Stomach (tissue), 9 donors: ENCODE measurements around the gene CCR7. TPM values are rescaled to one million over a fixed set of nuclear protein-coding genes. Genes with fewer than 3 reads are reported as not detected.

Source experiments
- DNase-seq, 2 donors: peaks; one replicate each; pipeline versions ENCODE4 v3.0.0 to v3.0.0-alpha.2; 2013 to 2019
- H3K27ac ChIP-seq, 5 donors: fragments of 200-600 bp in 4 of 5; sonication (generic) in 4 of 5; one replicate each; pipeline ENCODE4 v1.5.1; 2013 to 2019; ENCODE audit warnings: mild to moderate bottlenecking in 1 of 5, moderate library complexity in 1 of 5
- H3K27me3 ChIP-seq, 3 donors: fragments of 200-600 bp; sonication (generic); one replicate each; pipeline ENCODE4 v1.5.1; 2017 to 2019; ENCODE audit warnings: mixed run types in 1 of 3
- H3K36me3 ChIP-seq, 4 donors: fragments of 200-600 bp; sonication (generic); 1 replicate in 3 of 4; 2 replicates in 1 of 4; pipeline ENCODE4 v1.5.1; 2016 to 2019
- H3K4me1 ChIP-seq, 4 donors: fragments of 200-600 bp; sonication (generic); one replicate each; pipeline ENCODE4 v1.5.1; 2016 to 2019
- H3K4me3 ChIP-seq, 4 donors: fragments of 200-600 bp; sonication (generic) in 3 of 4; one replicate each; pipeline ENCODE4 v1.5.1; 2016 to 2019; ENCODE audit warnings: mild to moderate bottlenecking in 1 of 4
- H3K9me3 ChIP-seq, 4 donors: fragments of 200-600 bp; sonication (generic); one replicate each; pipeline ENCODE4 v1.5.1; 2016 to 2019
- EP300 ChIP-seq: sonication (generic); formaldehyde crosslinking; IDR thresholded peaks from one replicate; pipeline ENCODE4 v1.6.1; 2017; ENCODE audit warnings: antibody characterized with exemption
- POLR2A ChIP-seq, 4 donors: fragments of 450-650 bp; IDR thresholded peaks; one replicate each; pipeline ENCODE4 v1.6.1; 2016; ENCODE audit warnings: antibody characterized with exemption in 4 of 4, control low read depth in 2 of 4, mild to moderate bottlenecking in 1 of 4, moderate library complexity in 1 of 4
- POLR2AphosphoS5 ChIP-seq, 3 donors: sonication (generic); formaldehyde crosslinking; IDR thresholded peaks; one replicate each; pipeline ENCODE4 v1.6.1; 2016; ENCODE audit warnings: antibody characterized with exemption in 3 of 3
- WGBS, 5 donors: extraction: QIAGEN DNeasy Blood & Tissue Kit in 3 of 5; methylation state at CpG; one replicate each; pipeline versions ENCODE4 v1.1.5 to v1.1.7; 2013 to 2018; 5-methylcytosine and 5-hydroxymethylcytosine counted together
- intact Hi-C: fragments of 100-400 bp; cut with DNase I; formaldehyde crosslinking; loops from one replicate; pipeline ENCODE4 v1.15.1; 2023; ENCODE audit warnings: low total_unique reads
- polyA plus RNA-seq, 3 donors: library from polyadenylated mRNA; stranded (reverse); fragments of 200-250 nt; gene quantifications; one replicate each; pipeline ENCODE4 v1.2.3, GENCODE V29; 2013
- total RNA-seq, 5 donors: library from RNA; depleted of rRNA; stranded (reverse); fragments of >200 nt; gene quantifications; one replicate each; pipeline versions ENCODE4 v1.1.0 to v1.2.3, GENCODE V29; 2014 to 2016
- TF ChIP-seq, protein P1 (sequence below), 7 experiments: fragments of 450-650 bp in 4 of 7; fragments of 200-600 bp in 3 of 7; sonication (generic) in 3 of 7; IDR thresholded peaks; one replicate each; pipeline ENCODE4 v1.5.1; 2016 to 2019; ENCODE audit warnings: antibody characterized with exemption in 7 of 7, control low read depth in 2 of 7, mild to moderate bottlenecking in 1 of 7
- donor health status: healthy with polysubstance abuse.
- donor health status: Bipolar disorder and iron deficiency.
- donor health status: healthy.

The CCR7 gene
- total and polyA plus RNA-seq, 8 donors: 0.92 to 3.1 (median 1.4) TPM; not detected in 5

DNA sequence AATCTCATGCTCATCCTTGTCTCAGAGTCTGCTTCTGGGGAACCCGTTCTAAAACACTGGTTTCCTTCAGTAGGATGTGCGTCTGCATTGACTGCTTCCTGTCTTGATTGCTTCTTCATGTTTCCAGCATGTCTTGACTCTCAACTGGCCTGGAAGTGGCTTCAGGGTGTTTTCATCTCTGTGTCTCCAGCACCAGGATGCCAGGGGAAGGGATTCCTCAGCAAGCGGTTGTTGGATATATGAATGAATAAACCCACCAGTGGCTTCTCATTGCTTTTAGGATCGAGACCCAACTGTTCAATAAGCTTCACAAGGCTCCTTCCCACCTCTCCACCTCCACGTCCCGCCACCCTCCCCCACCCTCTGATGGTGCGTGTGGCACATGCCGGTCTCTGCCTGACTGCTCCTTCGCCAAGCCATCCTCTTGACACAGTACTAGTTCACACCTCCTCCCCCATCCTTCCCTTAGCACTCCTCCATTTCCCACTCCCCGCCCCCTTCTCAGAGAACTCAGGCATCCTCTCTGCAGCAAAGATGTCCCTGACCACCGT lies 49.7 kb downstream of the CCR7 start:
- H3K9me3 ChIP-seq: no peaks in the 10 kb centered on the region
- peaks cover 10 to 48% (median 13%) of the 10 kb centered on the region in 4 donors for H3K4me1 ChIP-seq
- H3K36me3 ChIP-seq: no peaks in the 10 kb centered on the region
- H3K27me3 ChIP-seq: no peaks in the 10 kb centered on the region
- intact Hi-C loops: no loop called here
- no peak for DNase-seq
- 69 to 84% (median 81%) methylated on average over 11 of the region's 11 CpGs for WGBS, 5 donors
- TF ChIP-seq, protein P1, sequence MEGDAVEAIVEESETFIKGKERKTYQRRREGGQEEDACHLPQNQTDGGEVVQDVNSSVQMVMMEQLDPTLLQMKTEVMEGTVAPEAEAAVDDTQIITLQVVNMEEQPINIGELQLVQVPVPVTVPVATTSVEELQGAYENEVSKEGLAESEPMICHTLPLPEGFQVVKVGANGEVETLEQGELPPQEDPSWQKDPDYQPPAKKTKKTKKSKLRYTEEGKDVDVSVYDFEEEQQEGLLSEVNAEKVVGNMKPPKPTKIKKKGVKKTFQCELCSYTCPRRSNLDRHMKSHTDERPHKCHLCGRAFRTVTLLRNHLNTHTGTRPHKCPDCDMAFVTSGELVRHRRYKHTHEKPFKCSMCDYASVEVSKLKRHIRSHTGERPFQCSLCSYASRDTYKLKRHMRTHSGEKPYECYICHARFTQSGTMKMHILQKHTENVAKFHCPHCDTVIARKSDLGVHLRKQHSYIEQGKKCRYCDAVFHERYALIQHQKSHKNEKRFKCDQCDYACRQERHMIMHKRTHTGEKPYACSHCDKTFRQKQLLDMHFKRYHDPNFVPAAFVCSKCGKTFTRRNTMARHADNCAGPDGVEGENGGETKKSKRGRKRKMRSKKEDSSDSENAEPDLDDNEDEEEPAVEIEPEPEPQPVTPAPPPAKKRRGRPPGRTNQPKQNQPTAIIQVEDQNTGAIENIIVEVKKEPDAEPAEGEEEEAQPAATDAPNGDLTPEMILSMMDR (IDR thresholded peaks at IDR 0.05): no peak
- TF ChIP-seq POLR2AphosphoS5 (IDR thresholded peaks at IDR 0.05) (no peak), EP300 (no peak), POLR2A (IDR thresholded peaks at IDR 0.05) (no peak)
- H3K27ac ChIP-seq: no peak overlapping the region
- H3K4me3 ChIP-seq: no peak overlapping the region

DNA sequence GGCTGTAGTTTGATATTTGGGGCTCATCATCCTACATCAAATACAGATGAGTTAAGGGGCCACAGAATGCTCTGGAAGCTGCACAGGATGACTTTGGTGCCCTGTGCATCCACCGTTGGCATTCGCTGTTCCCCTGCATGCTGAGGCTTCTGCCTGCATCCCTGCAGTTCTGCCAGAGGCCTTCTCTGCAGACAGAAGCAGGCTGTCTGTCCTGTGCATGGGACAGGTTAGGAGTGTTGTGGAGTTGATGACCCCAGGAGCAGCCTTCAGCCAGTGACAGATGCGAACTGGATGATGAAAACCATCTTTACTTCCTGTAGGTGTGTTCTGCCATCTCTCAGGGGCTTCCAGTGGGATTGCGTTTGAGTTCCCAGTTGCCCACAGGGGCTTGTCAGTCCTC lies 50.3 kb downstream of the CCR7 start:
- Histone ChIP-seq H3K27ac (no peak overlapping the region), H3K4me1 (peaks cover 10 to 52% (median 13%) of the 10 kb centered on the region in 4 donors), H3K27me3 (no peaks in the 10 kb centered on the region), H3K4me3 (no peak overlapping the region), H3K9me3 (no peaks in the 10 kb centered on the region), H3K36me3 (no peaks in the 10 kb centered on the region)
- TF ChIP-seq POLR2A (IDR thresholded peaks at IDR 0.05): no peak
- no peak for TF ChIP-seq POLR2AphosphoS5 (IDR thresholded peaks at IDR 0.05)
- TF ChIP-seq EP300: no peak
- TF ChIP-seq, protein P1 (IDR thresholded peaks at IDR 0.05): no peak
- WGBS, 5 donors: 82 to 91% (median 90%) methylated on average over 4 of the region's 4 CpGs
- no peak for DNase-seq
- intact Hi-C loops: no loop called here

GRCh38 chr17:40514013-40514875 lies 51.0 kb downstream of the CCR7 start:
- H3K27me3 ChIP-seq: no peaks in the 10 kb centered on the region
- DNase-seq: no peak
- no peak overlapping the region for H3K4me3 ChIP-seq
- TF ChIP-seq POLR2A (IDR thresholded peaks at IDR 0.05) (no peak), POLR2AphosphoS5 (IDR thresholded peaks at IDR 0.05) (no peak), EP300 (no peak)
- TF ChIP-seq, protein P1 (IDR thresholded peaks at IDR 0.05): no peak
- intact Hi-C loops: no loop called here
- H3K9me3 ChIP-seq: no peaks in the 10 kb centered on the region
- no peaks in the 10 kb centered on the region for H3K36me3 ChIP-seq
- 92 to 96% (median 93%) methylated on average over 7 of the region's 7 CpGs for WGBS, 5 donors
- peaks cover 10 to 57% (median 13%) of the 10 kb centered on the region in 4 donors for H3K4me1 ChIP-seq
- H3K27ac ChIP-seq: no peak overlapping the region

GRCh38 chr17:40511667-40512220 lies 53.5 kb downstream of the CCR7 start:
- no peak for DNase-seq
- H3K4me1 ChIP-seq: peaks cover 5 to 33% (median 7%) of the 10 kb centered on the region in 4 donors
- intact Hi-C loops: no loop called here
- H3K27me3 ChIP-seq: no peaks in the 10 kb centered on the region
- no peak for TF ChIP-seq EP300
- no peak for TF ChIP-seq POLR2AphosphoS5 (IDR thresholded peaks at IDR 0.05)
- TF ChIP-seq, protein P1 (IDR thresholded peaks at IDR 0.05): no peak
- no peak for TF ChIP-seq POLR2A (IDR thresholded peaks at IDR 0.05)
- WGBS, 5 donors: 50 to 77% (median 64%) methylated on average over 11 to 12 of the region's 12 CpGs
- H3K4me3 ChIP-seq: no peak overlapping the region
- H3K9me3 ChIP-seq: no peaks in the 10 kb centered on the region
- no peaks in the 10 kb centered on the region for H3K36me3 ChIP-seq
- no peak overlapping the region for H3K27ac ChIP-seq
